H1 (cell line): ENCODE measurements around the gene SPOCK1. TPM values are rescaled to one million over a fixed set of nuclear protein-coding genes. Genes with fewer than 3 reads are reported as not detected.

Source experiments
- BACH1 ChIP-seq: IDR thresholded peaks from 2 replicates; pipeline ENCODE4 v1.6.1; 2012; ENCODE audit warnings: low read length, improper control_type of control experiment
- CTBP2 ChIP-seq: IDR thresholded peaks from 2 replicates; pipeline ENCODE4 v1.7.0; 2011; ENCODE audit warnings: borderline replicate concordance, mild to moderate bottlenecking, moderate library complexity, mixed read lengths, low read length; ENCODE audit not compliant: insufficient read depth, insufficient read length
- FOSL1 ChIP-seq: IDR thresholded peaks from 2 replicates; pipeline ENCODE4 v1.6.1; 2011; ENCODE audit warnings: mild to moderate bottlenecking, low read depth, low read length, moderate library complexity; ENCODE audit not compliant: insufficient read depth
- HDAC6 ChIP-seq: IDR thresholded peaks from one replicate; pipeline ENCODE4 v1.7.1; 2012; ENCODE audit warnings: low read depth, mild to moderate bottlenecking, inconsistent platforms, low read length, moderate library complexity
- SAP30 ChIP-seq: fragments of 300-600 bp; sonication (generic); IDR thresholded peaks from 2 replicates; pipeline ENCODE4 v1.7.1; 2012; ENCODE audit warnings: low read length, moderate library complexity, mild to moderate bottlenecking, inconsistent platforms; ENCODE audit not compliant: insufficient read depth, insufficient replicate concordance
- polyA plus RNA-seq, 7 experiments: library from polyadenylated mRNA; depleted of rRNA in 3 of 7; stranded (reverse) in 5 of 7; unstranded in 2 of 7; fragments of >200 nt in 5 of 7; fragments of 200-250 nt in 2 of 7; gene quantifications; 1 replicate in 5 of 7; 2 replicates in 1 of 7; 4 replicates in 1 of 7; pipeline versions ENCODE4 v1.2.1 to v1.2.3, GENCODE V29; 2011 to 2013; ENCODE audit warnings: missing spikeins in 2 of 7, mixed read lengths in 2 of 7
- total RNA-seq: library from RNA; stranded (reverse); fragmentation: NEBNext Ultra II Directional; extraction: Animal tissue kit (Norgen Biotek cat#: 25700); gene quantifications from 2 replicates; pipeline ENCODE4 v1.2.1, GENCODE V29; 2021
- TF ChIP-seq, protein P1 (sequence below): fragments of 300-600 bp; sonication (generic); IDR thresholded peaks from 2 replicates; pipeline ENCODE4 v1.7.1; 2012; ENCODE audit warnings: low read length, moderate library complexity, mild to moderate bottlenecking, inconsistent platforms; ENCODE audit not compliant: insufficient replicate concordance
- TF ChIP-seq, protein P2 (sequence below): IDR thresholded peaks from 2 replicates; pipeline ENCODE4 v1.6.1; 2012; ENCODE audit warnings: inconsistent platforms

The SPOCK1 gene
- total and polyA plus RNA-seq, 2 of the 8 experiments (the other 6 are each of a cell fraction or from before 2014, with no cell fraction given): 6.9 to 18.1 TPM

DNA sequence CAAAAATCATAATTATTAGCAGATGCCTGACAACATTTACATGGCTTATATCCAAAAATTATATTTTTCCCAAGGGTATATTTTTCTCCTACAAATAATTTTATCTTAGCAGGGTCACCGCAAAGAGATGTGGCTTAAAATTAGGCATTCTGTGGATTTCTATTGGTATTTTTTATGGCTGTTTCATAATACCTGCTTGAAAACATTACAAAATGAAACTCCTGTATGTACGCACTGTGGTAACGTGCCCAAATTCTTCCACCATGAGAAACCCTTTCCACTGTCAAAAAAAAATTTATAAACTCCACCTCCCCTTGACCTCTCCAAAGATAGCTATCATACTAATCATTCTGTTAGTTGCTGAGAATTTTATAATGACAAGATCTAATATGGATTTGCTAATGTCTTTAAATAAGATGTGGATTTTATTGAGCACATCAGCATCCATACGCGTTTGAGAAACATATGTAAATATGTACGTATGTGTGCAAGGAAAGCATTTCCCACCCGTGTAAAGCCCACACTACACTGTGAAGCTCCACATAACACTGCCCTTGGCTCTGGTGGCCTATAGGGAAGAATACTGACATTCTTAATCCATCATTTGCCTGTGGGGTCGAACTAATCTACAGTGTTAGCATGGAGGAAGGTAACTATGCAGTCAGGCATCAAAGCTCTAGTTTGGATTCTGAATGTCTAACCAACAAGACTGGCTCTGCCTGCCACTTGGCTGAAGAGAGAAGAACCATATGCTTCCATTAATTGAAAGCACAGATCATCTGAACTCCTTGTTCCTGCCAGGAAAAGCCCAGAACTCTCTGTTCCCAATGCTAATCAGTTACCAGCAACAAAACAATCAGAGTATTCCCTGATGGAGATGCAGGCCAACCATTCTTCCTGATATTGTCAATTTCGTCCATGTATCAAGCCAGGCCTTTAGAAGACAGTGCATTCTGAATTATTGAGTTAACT lies 244.7 kb downstream of the SPOCK1 start (continued):
- TF ChIP-seq, protein P1, sequence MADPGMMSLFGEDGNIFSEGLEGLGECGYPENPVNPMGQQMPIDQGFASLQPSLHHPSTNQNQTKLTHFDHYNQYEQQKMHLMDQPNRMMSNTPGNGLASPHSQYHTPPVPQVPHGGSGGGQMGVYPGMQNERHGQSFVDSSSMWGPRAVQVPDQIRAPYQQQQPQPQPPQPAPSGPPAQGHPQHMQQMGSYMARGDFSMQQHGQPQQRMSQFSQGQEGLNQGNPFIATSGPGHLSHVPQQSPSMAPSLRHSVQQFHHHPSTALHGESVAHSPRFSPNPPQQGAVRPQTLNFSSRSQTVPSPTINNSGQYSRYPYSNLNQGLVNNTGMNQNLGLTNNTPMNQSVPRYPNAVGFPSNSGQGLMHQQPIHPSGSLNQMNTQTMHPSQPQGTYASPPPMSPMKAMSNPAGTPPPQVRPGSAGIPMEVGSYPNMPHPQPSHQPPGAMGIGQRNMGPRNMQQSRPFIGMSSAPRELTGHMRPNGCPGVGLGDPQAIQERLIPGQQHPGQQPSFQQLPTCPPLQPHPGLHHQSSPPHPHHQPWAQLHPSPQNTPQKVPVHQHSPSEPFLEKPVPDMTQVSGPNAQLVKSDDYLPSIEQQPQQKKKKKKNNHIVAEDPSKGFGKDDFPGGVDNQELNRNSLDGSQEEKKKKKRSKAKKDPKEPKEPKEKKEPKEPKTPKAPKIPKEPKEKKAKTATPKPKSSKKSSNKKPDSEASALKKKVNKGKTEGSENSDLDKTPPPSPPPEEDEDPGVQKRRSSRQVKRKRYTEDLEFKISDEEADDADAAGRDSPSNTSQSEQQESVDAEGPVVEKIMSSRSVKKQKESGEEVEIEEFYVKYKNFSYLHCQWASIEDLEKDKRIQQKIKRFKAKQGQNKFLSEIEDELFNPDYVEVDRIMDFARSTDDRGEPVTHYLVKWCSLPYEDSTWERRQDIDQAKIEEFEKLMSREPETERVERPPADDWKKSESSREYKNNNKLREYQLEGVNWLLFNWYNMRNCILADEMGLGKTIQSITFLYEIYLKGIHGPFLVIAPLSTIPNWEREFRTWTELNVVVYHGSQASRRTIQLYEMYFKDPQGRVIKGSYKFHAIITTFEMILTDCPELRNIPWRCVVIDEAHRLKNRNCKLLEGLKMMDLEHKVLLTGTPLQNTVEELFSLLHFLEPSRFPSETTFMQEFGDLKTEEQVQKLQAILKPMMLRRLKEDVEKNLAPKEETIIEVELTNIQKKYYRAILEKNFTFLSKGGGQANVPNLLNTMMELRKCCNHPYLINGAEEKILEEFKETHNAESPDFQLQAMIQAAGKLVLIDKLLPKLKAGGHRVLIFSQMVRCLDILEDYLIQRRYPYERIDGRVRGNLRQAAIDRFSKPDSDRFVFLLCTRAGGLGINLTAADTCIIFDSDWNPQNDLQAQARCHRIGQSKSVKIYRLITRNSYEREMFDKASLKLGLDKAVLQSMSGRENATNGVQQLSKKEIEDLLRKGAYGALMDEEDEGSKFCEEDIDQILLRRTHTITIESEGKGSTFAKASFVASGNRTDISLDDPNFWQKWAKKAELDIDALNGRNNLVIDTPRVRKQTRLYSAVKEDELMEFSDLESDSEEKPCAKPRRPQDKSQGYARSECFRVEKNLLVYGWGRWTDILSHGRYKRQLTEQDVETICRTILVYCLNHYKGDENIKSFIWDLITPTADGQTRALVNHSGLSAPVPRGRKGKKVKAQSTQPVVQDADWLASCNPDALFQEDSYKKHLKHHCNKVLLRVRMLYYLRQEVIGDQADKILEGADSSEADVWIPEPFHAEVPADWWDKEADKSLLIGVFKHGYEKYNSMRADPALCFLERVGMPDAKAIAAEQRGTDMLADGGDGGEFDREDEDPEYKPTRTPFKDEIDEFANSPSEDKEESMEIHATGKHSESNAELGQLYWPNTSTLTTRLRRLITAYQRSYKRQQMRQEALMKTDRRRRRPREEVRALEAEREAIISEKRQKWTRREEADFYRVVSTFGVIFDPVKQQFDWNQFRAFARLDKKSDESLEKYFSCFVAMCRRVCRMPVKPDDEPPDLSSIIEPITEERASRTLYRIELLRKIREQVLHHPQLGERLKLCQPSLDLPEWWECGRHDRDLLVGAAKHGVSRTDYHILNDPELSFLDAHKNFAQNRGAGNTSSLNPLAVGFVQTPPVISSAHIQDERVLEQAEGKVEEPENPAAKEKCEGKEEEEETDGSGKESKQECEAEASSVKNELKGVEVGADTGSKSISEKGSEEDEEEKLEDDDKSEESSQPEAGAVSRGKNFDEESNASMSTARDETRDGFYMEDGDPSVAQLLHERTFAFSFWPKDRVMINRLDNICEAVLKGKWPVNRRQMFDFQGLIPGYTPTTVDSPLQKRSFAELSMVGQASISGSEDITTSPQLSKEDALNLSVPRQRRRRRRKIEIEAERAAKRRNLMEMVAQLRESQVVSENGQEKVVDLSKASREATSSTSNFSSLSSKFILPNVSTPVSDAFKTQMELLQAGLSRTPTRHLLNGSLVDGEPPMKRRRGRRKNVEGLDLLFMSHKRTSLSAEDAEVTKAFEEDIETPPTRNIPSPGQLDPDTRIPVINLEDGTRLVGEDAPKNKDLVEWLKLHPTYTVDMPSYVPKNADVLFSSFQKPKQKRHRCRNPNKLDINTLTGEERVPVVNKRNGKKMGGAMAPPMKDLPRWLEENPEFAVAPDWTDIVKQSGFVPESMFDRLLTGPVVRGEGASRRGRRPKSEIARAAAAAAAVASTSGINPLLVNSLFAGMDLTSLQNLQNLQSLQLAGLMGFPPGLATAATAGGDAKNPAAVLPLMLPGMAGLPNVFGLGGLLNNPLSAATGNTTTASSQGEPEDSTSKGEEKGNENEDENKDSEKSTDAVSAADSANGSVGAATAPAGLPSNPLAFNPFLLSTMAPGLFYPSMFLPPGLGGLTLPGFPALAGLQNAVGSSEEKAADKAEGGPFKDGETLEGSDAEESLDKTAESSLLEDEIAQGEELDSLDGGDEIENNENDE: no peak
- no peak for TF ChIP-seq FOSL1
- TF ChIP-seq SAP30: no peak
- no peak for TF ChIP-seq CTBP2
- no peak for TF ChIP-seq HDAC6
- no peak for TF ChIP-seq BACH1
- TF ChIP-seq, protein P2, sequence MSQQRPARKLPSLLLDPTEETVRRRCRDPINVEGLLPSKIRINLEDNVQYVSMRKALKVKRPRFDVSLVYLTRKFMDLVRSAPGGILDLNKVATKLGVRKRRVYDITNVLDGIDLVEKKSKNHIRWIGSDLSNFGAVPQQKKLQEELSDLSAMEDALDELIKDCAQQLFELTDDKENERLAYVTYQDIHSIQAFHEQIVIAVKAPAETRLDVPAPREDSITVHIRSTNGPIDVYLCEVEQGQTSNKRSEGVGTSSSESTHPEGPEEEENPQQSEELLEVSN: no peak
